Measurements from ENCODE around the gene ATRNL1. TPM values are rescaled to one million over a fixed set of nuclear protein-coding genes. Genes with fewer than 3 reads are reported as not detected.

Gene ATRNL1
- total RNA-seq, 6 experiments from 2014 or later, result 0.08 to 0.23 (median 0.09) TPM; not detected in 3

- Mint-ChIP-seq H3K36me3 (ENCODE audit: low read depth) (no peaks in the 10 kb centered on the region), H3K27ac (no peak overlapping the region), H3K4me1 (ENCODE audit: low read depth) (peaks cover 28% of the 10 kb centered on the region), H3K9me3 (no peaks in the 10 kb centered on the region; the same call in 1 of the 2 replicates), H3K27me3 (ENCODE audit: insufficient read depth) (peaks cover 4% of the 10 kb centered on the region), H3K4me3 (no peak overlapping the region)
- DNase-seq, result no peak
- TF ChIP-seq CTCF (IDR thresholded peaks at IDR 0.05), result no peak
Observed at GRCh38 chr10:115046686-115047236, 46.4 kb upstream of the ATRNL1 start.

- Mint-ChIP-seq H3K4me1 (ENCODE audit: low read depth) (peaks cover 35% of the 10 kb centered on the region), H3K9me3 (no peaks in the 10 kb centered on the region), H3K27me3 (ENCODE audit: insufficient read depth) (peaks cover 4% of the 10 kb centered on the region), H3K4me3 (no peak overlapping the region), H3K36me3 (ENCODE audit: low read depth) (no peaks in the 10 kb centered on the region), H3K27ac (no peak overlapping the region)
- TF ChIP-seq CTCF (IDR thresholded peaks at IDR 0.05), result no peak
- no peak for DNase-seq
Observed at GRCh38 chr10:115047705-115048104, 45.5 kb upstream of the ATRNL1 start.

- H3K9me3 Mint-ChIP-seq, result no peaks in the 10 kb centered on the region
- no peak for TF ChIP-seq CTCF (IDR thresholded peaks at IDR 0.05)
- peaks cover 35% of the 10 kb centered on the region for H3K4me1 Mint-ChIP-seq (ENCODE audit: low read depth)
- peaks cover 4% of the 10 kb centered on the region for H3K27me3 Mint-ChIP-seq (ENCODE audit: insufficient read depth)
- no peak overlapping the region for H3K27ac Mint-ChIP-seq
- H3K4me3 Mint-ChIP-seq, result no peak overlapping the region
- DNase-seq, result no peak
- no peaks in the 10 kb centered on the region for H3K36me3 Mint-ChIP-seq (ENCODE audit: low read depth)
Observed at GRCh38 chr10:115049318-115049717, 43.8 kb upstream of the ATRNL1 start.

- peak overlapping the region; percentile 18; the same call in 1 of the 2 replicates for H3K4me3 Mint-ChIP-seq
- peak; percentile 9 for DNase-seq
- H3K4me1 Mint-ChIP-seq (ENCODE audit: low read depth), result peaks cover 35% of the 10 kb centered on the region
- H3K9me3 Mint-ChIP-seq, result no peaks in the 10 kb centered on the region
- H3K27ac Mint-ChIP-seq, result no peak overlapping the region
- peaks cover 4% of the 10 kb centered on the region for H3K27me3 Mint-ChIP-seq (ENCODE audit: insufficient read depth)
- H3K36me3 Mint-ChIP-seq (ENCODE audit: low read depth), result no peaks in the 10 kb centered on the region
- TF ChIP-seq CTCF (IDR thresholded peaks at IDR 0.05), result no peak
Observed at GRCh38 chr10:115049960-115050359, 43.2 kb upstream of the ATRNL1 start.

GRCh38 chr10:115050375-115051010 is 42.7 kb upstream of the ATRNL1 start:
- Mint-ChIP-seq H3K4me1 (ENCODE audit: low read depth) (peaks cover 35% of the 10 kb centered on the region), H3K27me3 (ENCODE audit: insufficient read depth) (peaks cover 4% of the 10 kb centered on the region), H3K27ac (no peak overlapping the region), H3K36me3 (ENCODE audit: low read depth) (no peaks in the 10 kb centered on the region), H3K4me3 (0 out of 2 replicates have a peak overlapping the region, but pooled peaks have one; percentile 18), H3K9me3 (no peaks in the 10 kb centered on the region)
- no peak for TF ChIP-seq CTCF (IDR thresholded peaks at IDR 0.05)
- DNase-seq, result no peak

All from HFFc6 (cell line).